ENCODE results near the gene PLA2G12A. TPM values are rescaled to one million over a fixed set of nuclear protein-coding genes. Genes with fewer than 3 reads are reported as not detected.

Gene PLA2G12A
- total and polyA plus RNA-seq, 2 of the 8 experiments (the other 6 are each of a cell fraction or from before 2014, with no cell fraction given) = 26.6 to 47.2 TPM

- POLR2A ChIA-PET (ENCODE audit: partially characterized antibody) = interaction anchor here (1.0 to 2.1 kb wide), 2 partner anchors 23 to 25 kb away, joined by 3 to 8 read pairs; partner anchors contain the start of gene CASP6
- peak overlapping the region in 2 of 4 experiments; percentile 13 to 59; a peak in 3 of 7 replicates for H3K9ac ChIP-seq (replicated peaks in 1 of 4; ENCODE audit: extremely low read depth in 1 of 4, low read depth in 3 of 4, low read length in 3 of 4)
These were observed 1.5 kb downstream of the PLA2G12A start for GRCh38 chr4:109728385-109728784.

More at GRCh38 chr4:109728385-109728784, 1.5 kb downstream of the PLA2G12A start:
- Histone ChIP-seq H4K8ac (ENCODE audit: extremely low read depth, insufficient read depth, low read length) (no peak overlapping the region), H3K9me3 (ENCODE audit: insufficient read depth in 2 of 2, low read depth in 1 of 2, low read length in 1 of 2) (no peaks in the 10 kb centered on the region), H3K23ac (ENCODE audit: insufficient read length) (no peak overlapping the region), H3K18ac (ENCODE audit: extremely low read depth, low read length) (no peak overlapping the region), H3K56ac (replicated peaks; ENCODE audit: insufficient read length, low read depth, low read length) (no peak overlapping the region), H2AFZ (ENCODE audit: low read length) (no peak overlapping the region), H3K4me1 (replicated peaks in 1 of 4; ENCODE audit: control insufficient read depth in 3 of 4, insufficient read depth in 4 of 4, low read length in 3 of 4) (peaks cover 0 to 3% (median 0%) of the 10 kb centered on the region in 4 experiments; a peak in 1 of 7 replicates), H3K4me2 (ENCODE audit: insufficient read depth in 1 of 2, low read depth in 2 of 2, low read length in 2 of 2) (peak overlapping the region; percentile 56 to 84), H2BK12ac (ENCODE audit: low read depth, low read length) (no peak overlapping the region), H2AK5ac (ENCODE audit: low read depth, low read length) (no peak overlapping the region), H3K27ac (ENCODE audit: low read depth, low read length) (no peak overlapping the region), H4K91ac (replicated peaks; ENCODE audit: insufficient read length, low read length) (no peak overlapping the region), H3K79me1 (ENCODE audit: low read depth, low read length) (peaks cover 5% of the 10 kb centered on the region), H3K36me3 (ENCODE audit: control insufficient read depth in 2 of 4, insufficient read depth in 4 of 4, low read length in 3 of 4) (peaks cover 0 to 3% (median 0%) of the 10 kb centered on the region in 4 experiments; a peak in 1 of 8 replicates), H3K4ac (replicated peaks; ENCODE audit: insufficient read length, low read depth, low read length) (no peak overlapping the region), H2BK5ac (ENCODE audit: low read depth, low read length) (no peak overlapping the region), H2BK120ac (replicated peaks; ENCODE audit: low read depth, low read length) (no peak overlapping the region), H3K23me2 (ENCODE audit: low read depth, low read length) (peaks cover 6% of the 10 kb centered on the region), H4K5ac (ENCODE audit: insufficient read length, low read depth, low read length) (no peak overlapping the region), H3K4me3 (ENCODE audit: extremely low read depth in 1 of 4, insufficient read depth in 2 of 4, low read depth in 3 of 4, low read length in 4 of 4) (peak overlapping the region; percentile 85 to 94 (median 89)), H2BK20ac (ENCODE audit: low read length) (no peak overlapping the region), H2BK15ac (ENCODE audit: low read length) (no peak overlapping the region), H3K79me2 (ENCODE audit: control insufficient read depth in 1 of 2, insufficient read depth in 2 of 2, low read length in 2 of 2) (peaks cover 6 to 55% of the 10 kb centered on the region in 2 experiments; a peak in 3 of 4 replicates), H3K14ac (ENCODE audit: insufficient read length) (no peak overlapping the region), H4K20me1 (replicated peaks in 1 of 2; ENCODE audit: control insufficient read depth in 1 of 2, insufficient read depth in 2 of 2, low read length in 2 of 2) (no peaks in the 10 kb centered on the region), H3K27me3 (replicated peaks in 1 of 4; ENCODE audit: control insufficient read depth in 3 of 4, extremely low read depth in 1 of 4, insufficient read depth in 3 of 4, low read length in 3 of 4) (no peaks in the 10 kb centered on the region)
- FAIRE-seq (no peak), DNase-seq (ENCODE audit: low read depth in 1 of 2, low spot score in 2 of 2) (no peak)
- no peak for TF ChIP-seq MAFK (IDR thresholded peaks at IDR 0.05; ENCODE audit: low read depth, low read length)
- TF ChIP-seq RAD21 (IDR thresholded peaks at IDR 0.05 in 1 of 2, conservative IDR thresholded peaks at IDR 0.05 in 1 of 2; ENCODE audit: low read depth in 2 of 2, low read length in 2 of 2) = no peak
- TF ChIP-seq NRF1 (IDR thresholded peaks at IDR 0.05; ENCODE audit: low read depth, low read length) = no peak
- TF ChIP-seq RXRA (IDR thresholded peaks at IDR 0.05; ENCODE audit: insufficient read depth, low read depth, low read length) = no peak
- no peak for TF ChIP-seq CTCF (IDR thresholded peaks at IDR 0.05; ENCODE audit: control extremely low read depth in 1 of 3, insufficient read depth in 1 of 3, low read depth in 1 of 3, low read length in 3 of 3)
- no peak for TF ChIP-seq HDAC6 (IDR thresholded peaks at IDR 0.05; ENCODE audit: low read depth, low read length)
- no peak for TF ChIP-seq GTF2F1 (IDR thresholded peaks at IDR 0.05; ENCODE audit: borderline replicate concordance, low read depth, low read length)
- no peak for TF ChIP-seq HDAC2 (IDR thresholded peaks at IDR 0.05; ENCODE audit: borderline replicate concordance in 1 of 2, low read depth in 2 of 2, low read length in 2 of 2)
- TF ChIP-seq SP1 (IDR thresholded peaks at IDR 0.05; ENCODE audit: low read depth, low read length) = no peak
- no peak for TF ChIP-seq EZH2 (IDR thresholded peaks at IDR 0.05; ENCODE audit: low read depth, low read length, severe bottlenecking)
- CTCF ChIA-PET (ENCODE audit: partially characterized antibody) = interaction anchor here (0.5 kb wide), 1 partner anchor 506 kb away, joined by 3 read pairs; no protein-coding TSS in a partner anchor
- WGBS, 2 experiments (ENCODE audit: extremely low coverage in 1 of 2, insufficient coverage in 1 of 2, insufficient read length in 1 of 2, insufficient replicate concordance in 2 of 2, low coverage in 1 of 2, low lambda C conversion rate in 2 of 2, missing lambda C conversion rate in 1 of 2) = 53% methylated on average over 6 of the region's 6 CpGs; no CpG with 5 or more reads in 1 of the 2 experiments
